GM18907 (cell line): Measurements from ENCODE around the gene SUMO4.

Experiments used
- ATAC-seq: cut with Tn5 transposase; IDR thresholded peaks from one replicate; pipeline ENCODE4 v1.9.1; 2021; ENCODE audit warnings: mild to moderate bottlenecking, moderate library complexity; ENCODE audit not compliant: unreplicated experiment

The SUMO4 gene

GRCh38 chr6:149449831-149450678 lies 50.0 kb downstream of the SUMO4 start:
- no peak for ATAC-seq
